DND-41 (cell line): ENCODE data around the gene LRRC70.

Experiments used
- CTCF ChIP-seq: IDR thresholded peaks from 2 replicates; pipeline ENCODE4 v1.5.1; 2012; ENCODE audit warnings: borderline replicate concordance, low read length, moderate library complexity, mild to moderate bottlenecking; ENCODE audit not compliant: poor library complexity, severe bottlenecking; ENCODE audit errors: extremely low read depth
- EZH2 ChIP-seq: IDR thresholded peaks from 3 replicates; pipeline ENCODE4 v1.6.1; 2012; ENCODE audit warnings: borderline replicate concordance, low read depth, mild to moderate bottlenecking, moderate library complexity, low read length, inconsistent platforms; ENCODE audit not compliant: severe bottlenecking

- TF ChIP-seq CTCF (no peak), EZH2 (no peak)
These were observed 14.5 kb upstream of the LRRC70 start for GRCh38 chr5:62564101-62564500.
